Loucy (cell line): Measurements from ENCODE around the gene SRSF8.
"Not testable (repeated sequence)": the region's sequence is repeated elsewhere in the genome, so short reads cannot be mapped to it uniquely, and the experiment has no call there.

Experiments
- H2AFZ ChIP-seq: fragments of 200-600 bp; sonication (generic); 2 replicates; pipeline ENCODE4 v1.6.0; 2016; ENCODE audit warnings: antibody characterized with exemption, mild to moderate bottlenecking, low read length, moderate library complexity
- H3F3A ChIP-seq: fragments of 200-600 bp; 2 replicates; pipeline ENCODE4 v1.6.0; 2016; ENCODE audit warnings: antibody characterized with exemption, low read depth, mild to moderate bottlenecking
- H3K27me3 ChIP-seq: fragments of 200-600 bp; sonication (generic); 2 replicates; pipeline ENCODE4 v1.6.1; 2014; ENCODE audit warnings: low read length, mild to moderate bottlenecking; ENCODE audit not compliant: insufficient read depth, poor library complexity, severe bottlenecking
- H3K36me3 ChIP-seq: fragments of 200-600 bp; sonication (generic); 2 replicates; pipeline ENCODE4 v1.6.1; 2016; ENCODE audit warnings: low read length; ENCODE audit not compliant: insufficient read depth
- H3K4me1 ChIP-seq: fragments of 200-600 bp; sonication (generic); 2 replicates; pipeline ENCODE4 v1.5.1; 2014; ENCODE audit warnings: low read length, mild to moderate bottlenecking; ENCODE audit not compliant: insufficient read depth, poor library complexity, severe bottlenecking
- H3K4me2 ChIP-seq: fragments of 200-600 bp; sonication (generic); 2 replicates; pipeline ENCODE4 v1.6.0; 2014; ENCODE audit warnings: antibody characterized with exemption, low read length, low read depth, mild to moderate bottlenecking; ENCODE audit not compliant: poor library complexity, severe bottlenecking
- H3K4me3 ChIP-seq: fragments of 200-600 bp; sonication (generic); 2 replicates; pipeline ENCODE4 v1.5.1; 2014; ENCODE audit warnings: low read length, mild to moderate bottlenecking, mixed read lengths; ENCODE audit not compliant: poor library complexity, severe bottlenecking
- H3K79me2 ChIP-seq: fragments of 200-600 bp; sonication (generic); 2 replicates; pipeline ENCODE4 v1.6.1; 2014; ENCODE audit warnings: low read length; ENCODE audit not compliant: insufficient read depth
- H3K9ac ChIP-seq: fragments of 200-600 bp; sonication (generic); 2 replicates; pipeline ENCODE4 v1.6.0; 2014; ENCODE audit warnings: mild to moderate bottlenecking, low read depth, low read length, moderate library complexity; ENCODE audit not compliant: poor library complexity, severe bottlenecking
- H3K9me2 ChIP-seq: fragments of 200-600 bp; sonication (generic); replicated peaks from 2 replicates; pipeline ENCODE4 v1.6.1; 2016; ENCODE audit warnings: low read depth, low read length, mixed read lengths
- H3K9me3 ChIP-seq: fragments of 200-600 bp; sonication (generic); 2 replicates; pipeline ENCODE4 v1.6.1; 2014; ENCODE audit warnings: mild to moderate bottlenecking, antibody characterized with exemption, low read length, low read depth; ENCODE audit not compliant: insufficient read depth
- H4K20me1 ChIP-seq: fragments of 200-600 bp; sonication (generic); 2 replicates; pipeline ENCODE4 v1.6.0; 2014; ENCODE audit warnings: antibody characterized with exemption, low read length, mild to moderate bottlenecking; ENCODE audit not compliant: insufficient read depth, poor library complexity, severe bottlenecking
- EZH2phosphoT487 ChIP-seq: fragments of 200-600 bp; IDR thresholded peaks from 2 replicates; pipeline ENCODE4 v1.6.1; 2018; ENCODE audit warnings: antibody characterized with exemption, mild to moderate bottlenecking, moderate library complexity, borderline replicate concordance
- TF ChIP-seq, protein P1 (sequence below): fragments of 200-600 bp; sonication (generic); conservative IDR thresholded peaks from 2 replicates; pipeline ENCODE4 v1.5.1; 2014; ENCODE audit warnings: mild to moderate bottlenecking, antibody characterized with exemption, low read length

SRSF8 gene, protein sequence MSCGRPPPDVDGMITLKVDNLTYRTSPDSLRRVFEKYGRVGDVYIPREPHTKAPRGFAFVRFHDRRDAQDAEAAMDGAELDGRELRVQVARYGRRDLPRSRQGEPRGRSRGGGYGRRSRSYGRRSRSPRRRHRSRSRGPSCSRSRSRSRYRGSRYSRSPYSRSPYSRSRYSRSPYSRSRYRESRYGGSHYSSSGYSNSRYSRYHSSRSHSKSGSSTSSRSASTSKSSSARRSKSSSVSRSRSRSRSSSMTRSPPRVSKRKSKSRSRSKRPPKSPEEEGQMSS

DNA sequence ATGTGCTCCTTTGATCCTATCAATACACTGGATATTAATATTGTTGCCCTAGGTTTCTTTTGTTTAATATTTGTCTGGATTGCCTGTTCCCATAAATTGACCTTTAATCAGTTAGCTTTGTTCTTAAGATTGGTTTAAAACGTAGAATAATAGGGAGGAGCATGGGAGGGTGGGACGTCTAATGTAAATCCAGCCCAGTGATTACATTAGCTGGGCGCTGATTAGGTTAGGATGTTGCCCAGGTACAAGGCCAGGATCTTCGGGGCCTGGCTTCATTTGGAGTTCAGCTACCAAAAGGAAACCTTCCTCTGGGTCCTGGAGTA is at the start of gene SRSF8:
Gene SRSF8 (plus strand): TSS at position 204 of the 323 bp plus-strand sequence. CDS start 308 bp downstream, outside the sequence.
- peak within 1 kb of the TSS; percentile 95 for H3K4me3 ChIP-seq
- no peaks in the 10 kb centered on the region for H3K9me3 ChIP-seq
- H2AFZ ChIP-seq: peak within 1 kb of the TSS; percentile 86
- H3K9ac ChIP-seq: peak within 1 kb of the TSS; percentile 91
- H3K4me1 ChIP-seq: peaks cover 29% of the 10 kb centered on the region
- no peak for TF ChIP-seq EZH2phosphoT487
- TF ChIP-seq, protein P1, sequence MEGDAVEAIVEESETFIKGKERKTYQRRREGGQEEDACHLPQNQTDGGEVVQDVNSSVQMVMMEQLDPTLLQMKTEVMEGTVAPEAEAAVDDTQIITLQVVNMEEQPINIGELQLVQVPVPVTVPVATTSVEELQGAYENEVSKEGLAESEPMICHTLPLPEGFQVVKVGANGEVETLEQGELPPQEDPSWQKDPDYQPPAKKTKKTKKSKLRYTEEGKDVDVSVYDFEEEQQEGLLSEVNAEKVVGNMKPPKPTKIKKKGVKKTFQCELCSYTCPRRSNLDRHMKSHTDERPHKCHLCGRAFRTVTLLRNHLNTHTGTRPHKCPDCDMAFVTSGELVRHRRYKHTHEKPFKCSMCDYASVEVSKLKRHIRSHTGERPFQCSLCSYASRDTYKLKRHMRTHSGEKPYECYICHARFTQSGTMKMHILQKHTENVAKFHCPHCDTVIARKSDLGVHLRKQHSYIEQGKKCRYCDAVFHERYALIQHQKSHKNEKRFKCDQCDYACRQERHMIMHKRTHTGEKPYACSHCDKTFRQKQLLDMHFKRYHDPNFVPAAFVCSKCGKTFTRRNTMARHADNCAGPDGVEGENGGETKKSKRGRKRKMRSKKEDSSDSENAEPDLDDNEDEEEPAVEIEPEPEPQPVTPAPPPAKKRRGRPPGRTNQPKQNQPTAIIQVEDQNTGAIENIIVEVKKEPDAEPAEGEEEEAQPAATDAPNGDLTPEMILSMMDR: no peak
- H3K9me2 ChIP-seq: no peaks in the 10 kb centered on the region
- no peaks in the 10 kb centered on the region for H3K27me3 ChIP-seq
- peaks cover 47% of the 10 kb centered on the region for H3K79me2 ChIP-seq
- H3F3A ChIP-seq: no peaks in the 10 kb centered on the region
- H4K20me1 ChIP-seq: peaks cover 15% of the 10 kb centered on the region
- H3K36me3 ChIP-seq: no peaks in the 10 kb centered on the region
- H3K4me2 ChIP-seq: peak within 1 kb of the TSS; percentile 78

DNA sequence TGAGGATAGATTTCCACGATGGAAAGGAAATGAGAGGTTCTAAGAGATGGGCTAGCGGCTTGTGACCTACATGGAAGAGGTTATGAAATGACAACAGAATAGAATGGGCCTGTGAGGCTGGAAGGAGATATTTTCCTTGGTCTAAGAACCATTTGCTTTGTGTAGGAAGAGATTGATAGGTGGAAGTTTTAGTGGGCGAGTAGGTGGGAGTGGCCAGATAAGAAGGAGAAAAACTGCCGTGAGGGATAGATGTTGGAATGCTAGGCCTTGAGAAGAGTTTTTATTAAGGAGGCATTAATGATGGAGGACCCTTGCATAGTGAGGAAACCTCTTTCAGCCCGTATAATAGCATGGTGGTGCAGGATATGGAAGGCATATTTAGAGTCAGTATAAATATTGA is 45.3 kb upstream of the SRSF8 start:
- H3K4me2 ChIP-seq, H3K9me2 ChIP-seq: not testable (repeated sequence)

DNA sequence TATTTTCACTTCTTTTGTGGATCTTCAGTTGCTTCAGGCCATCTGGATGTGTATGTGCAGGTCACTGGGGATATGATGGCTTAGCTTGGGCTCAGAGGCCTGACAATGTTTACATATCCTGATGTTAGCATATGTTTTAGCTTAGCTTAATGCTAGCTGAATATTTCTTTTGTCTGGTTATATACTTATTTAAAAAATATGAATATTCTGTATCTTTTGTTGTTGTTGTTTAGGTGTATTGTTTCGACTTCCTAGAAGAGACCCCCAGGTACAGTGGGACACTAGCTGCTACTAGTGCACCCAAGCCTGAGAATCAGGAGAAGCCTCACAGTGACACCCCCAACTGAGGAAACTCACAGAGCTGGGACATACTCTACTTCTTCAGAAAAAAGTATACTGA is 41.8 kb upstream of the SRSF8 start, which contains the start of gene KDM4E:
Gene KDM4E (plus strand): TSS at position 301 of the 400 bp plus-strand sequence. CDS start 300 bp downstream, outside the sequence.
- H3K36me3 ChIP-seq: no peaks in the 10 kb centered on the region
- H3K9me3 ChIP-seq: no peaks in the 10 kb centered on the region
- no peaks in the 10 kb centered on the region for H3K79me2 ChIP-seq
- no peaks in the 10 kb centered on the region for H3K4me1 ChIP-seq
- H3K4me3 ChIP-seq: no peak within 1 kb of the TSS
- H3F3A ChIP-seq: no peaks in the 10 kb centered on the region
- no peak within 1 kb of the TSS for H3K9ac ChIP-seq
- TF ChIP-seq, protein P1: no peak
- TF ChIP-seq EZH2phosphoT487: no peak
- H3K4me2 ChIP-seq: no peak within 1 kb of the TSS
- no peaks in the 10 kb centered on the region for H3K27me3 ChIP-seq
- no peaks in the 10 kb centered on the region for H4K20me1 ChIP-seq
- no peaks in the 10 kb centered on the region for H3K9me2 ChIP-seq
- no peak within 1 kb of the TSS for H2AFZ ChIP-seq

More for the DNA sequence above, 45.3 kb upstream of the SRSF8 start:
- H3K36me3 ChIP-seq, H3K4me3 ChIP-seq, H3K9me3 ChIP-seq, H2AFZ ChIP-seq, H4K20me1 ChIP-seq, H3K27me3 ChIP-seq, H3K79me2 ChIP-seq, H3K9ac ChIP-seq, H3F3A ChIP-seq, H3K4me1 ChIP-seq: not testable (repeated sequence)

DNA sequence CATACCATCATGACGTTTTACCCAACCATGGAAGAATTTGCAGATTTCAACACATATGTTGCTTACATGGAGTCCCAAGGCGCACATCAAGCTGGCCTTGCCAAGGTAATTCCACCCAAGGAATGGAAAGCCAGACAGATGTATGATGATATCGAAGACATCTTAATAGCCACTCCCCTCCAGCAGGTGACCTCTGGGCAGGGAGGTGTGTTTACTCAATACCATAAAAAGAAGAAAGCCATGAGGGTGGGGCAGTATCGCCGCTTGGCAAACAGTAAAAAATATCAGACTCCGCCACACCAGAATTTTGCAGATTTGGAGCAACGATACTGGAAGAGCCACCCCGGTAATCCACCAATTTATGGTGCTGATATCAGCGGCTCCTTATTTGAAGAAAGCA is 41.1 kb upstream of the SRSF8 start:
- not testable (repeated sequence) for H3K79me2 ChIP-seq, H3K4me3 ChIP-seq, H3K27me3 ChIP-seq, H3K36me3 ChIP-seq, H4K20me1 ChIP-seq, H3K9me2 ChIP-seq, H3F3A ChIP-seq, H3K4me2 ChIP-seq, H3K9ac ChIP-seq, H2AFZ ChIP-seq, H3K4me1 ChIP-seq, H3K9me3 ChIP-seq
